ENCODE data around the gene TTC7B.

The TTC7B gene

GRCh38 chr14:90675399-90675798 lies 140.8 kb downstream of the TTC7B start:
- TF ChIP-seq POLR2AphosphoS5 (IDR thresholded peaks at IDR 0.05; ENCODE audit: low read depth, low read length) (no peak), POLR2A (IDR thresholded peaks at IDR 0.05; ENCODE audit: low read depth, low read length) (no peak), TAF1 (IDR thresholded peaks at IDR 0.05; ENCODE audit: borderline replicate concordance, low read depth, low read length) (no peak)
- no peak for FAIRE-seq
- no peak for DNase-seq (ENCODE audit: insufficient read length)

DNA sequence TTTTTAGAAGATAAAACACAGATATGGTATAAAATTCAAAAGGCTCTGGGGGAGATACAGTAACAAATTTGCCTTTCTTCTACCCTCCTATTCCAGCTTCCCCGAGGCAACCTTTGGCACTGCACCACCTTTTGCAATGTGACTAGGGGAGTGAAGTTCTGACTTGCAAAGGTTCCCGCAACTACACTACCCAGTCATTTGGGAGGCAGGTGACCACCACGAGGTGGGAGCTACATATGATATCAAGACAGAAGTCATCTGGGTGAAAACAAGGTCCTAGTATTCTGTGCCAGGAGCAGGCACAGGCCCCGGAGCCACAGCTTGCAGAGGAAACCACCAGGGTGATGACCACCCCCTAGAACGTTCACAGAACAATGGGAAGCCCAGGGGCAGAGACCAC lies 141.5 kb downstream of the TTC7B start:
- FAIRE-seq, result no peak
- DNase-seq (ENCODE audit: insufficient read length), result no peak
- TF ChIP-seq POLR2A (IDR thresholded peaks at IDR 0.05; ENCODE audit: low read depth, low read length) (no peak), TAF1 (IDR thresholded peaks at IDR 0.05; ENCODE audit: borderline replicate concordance, low read depth, low read length) (no peak), POLR2AphosphoS5 (IDR thresholded peaks at IDR 0.05; ENCODE audit: low read depth, low read length) (no peak)

DNA sequence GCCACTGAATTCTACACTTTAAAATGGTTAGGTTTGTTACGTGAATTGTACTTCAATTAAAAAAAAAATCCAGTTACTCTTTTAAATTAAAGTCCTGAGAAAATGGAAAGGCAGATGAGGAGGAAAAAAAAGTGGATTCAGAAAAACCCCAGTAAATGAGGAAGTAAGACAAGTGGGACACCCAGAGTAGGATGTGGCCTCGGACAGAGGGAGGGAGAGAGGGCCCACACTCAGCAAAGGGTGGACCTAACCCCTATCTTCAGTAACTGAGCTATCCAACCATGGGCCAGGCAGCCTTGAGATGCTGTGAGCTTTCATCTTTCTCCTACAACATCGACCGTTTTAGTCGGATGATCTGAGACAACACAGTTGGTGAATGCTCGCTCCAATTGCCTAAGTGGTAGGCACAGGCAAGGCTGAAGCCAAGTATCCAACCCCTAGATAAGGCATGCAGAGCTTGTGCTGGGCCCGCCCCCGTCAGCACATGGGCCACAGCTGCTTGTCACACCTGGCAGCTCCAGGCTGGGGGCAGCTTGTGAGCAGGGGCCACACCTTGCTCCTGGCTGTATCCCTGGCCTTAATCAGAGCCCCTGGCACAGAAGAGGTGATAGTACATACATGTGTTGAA lies 142.1 kb downstream of the TTC7B start:
- DNase-seq (ENCODE audit: insufficient read length) (no peak), FAIRE-seq (no peak)
- TF ChIP-seq TAF1 (IDR thresholded peaks at IDR 0.05; ENCODE audit: borderline replicate concordance, low read depth, low read length) (no peak), POLR2A (IDR thresholded peaks at IDR 0.05; ENCODE audit: low read depth, low read length) (no peak), POLR2AphosphoS5 (IDR thresholded peaks at IDR 0.05; ENCODE audit: low read depth, low read length) (no peak)

GRCh38 chr14:90671382-90672234 lies 144.6 kb downstream of the TTC7B start:
- DNase-seq (ENCODE audit: insufficient read length) (no peak), FAIRE-seq (no peak)
- TF ChIP-seq POLR2A (IDR thresholded peaks at IDR 0.05; ENCODE audit: low read depth, low read length), result no peak
- TF ChIP-seq TAF1 (IDR thresholded peaks at IDR 0.05; ENCODE audit: borderline replicate concordance, low read depth, low read length), result no peak
- TF ChIP-seq POLR2AphosphoS5 (IDR thresholded peaks at IDR 0.05; ENCODE audit: low read depth, low read length), result no peak

DNA sequence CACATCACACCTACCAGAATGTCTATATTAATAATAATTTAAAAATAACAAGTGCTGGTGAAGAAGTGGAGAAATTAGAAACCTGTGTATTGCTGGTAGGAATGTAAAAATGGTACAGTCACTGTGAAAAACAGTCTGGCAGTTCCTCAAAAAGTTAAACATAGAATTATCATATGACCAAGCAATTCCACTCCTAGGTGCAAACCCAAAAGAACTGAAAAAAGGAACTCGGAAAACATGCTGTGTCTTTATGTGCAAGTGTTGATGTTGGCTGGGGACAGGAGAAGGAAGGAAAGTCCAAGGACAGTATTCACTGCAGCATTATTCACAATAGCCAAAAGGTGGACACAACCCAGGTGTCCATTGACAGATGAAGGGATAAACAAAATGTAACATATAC lies 146.5 kb downstream of the TTC7B start:
- TF ChIP-seq POLR2AphosphoS5 (IDR thresholded peaks at IDR 0.05; ENCODE audit: low read depth, low read length) (no peak), POLR2A (IDR thresholded peaks at IDR 0.05; ENCODE audit: low read depth, low read length) (no peak), TAF1 (IDR thresholded peaks at IDR 0.05; ENCODE audit: borderline replicate concordance, low read depth, low read length) (no peak)
- no peak for DNase-seq (ENCODE audit: insufficient read length)
- no peak for FAIRE-seq

DNA sequence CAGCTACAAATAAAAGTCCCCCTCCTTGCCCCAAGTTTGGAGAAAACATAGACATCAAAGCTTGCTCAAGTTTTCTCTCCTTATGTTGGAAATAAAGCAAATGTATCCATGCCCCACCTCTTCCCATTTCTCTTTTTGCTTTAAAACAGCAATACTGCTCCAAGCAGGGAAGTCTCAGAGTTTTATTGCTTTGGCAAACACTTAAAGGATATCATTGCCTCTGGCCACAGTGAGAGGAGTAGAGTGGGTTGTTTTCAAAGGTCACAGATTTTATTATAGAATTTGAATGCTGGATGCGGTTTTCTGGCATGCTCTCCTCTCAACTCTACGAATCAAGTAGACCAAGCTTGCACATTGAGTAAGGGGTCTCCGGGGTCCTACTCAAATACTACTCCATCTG lies 149.7 kb downstream of the TTC7B start:
- TF ChIP-seq TAF1 (IDR thresholded peaks at IDR 0.05; ENCODE audit: borderline replicate concordance, low read depth, low read length) (no peak), POLR2AphosphoS5 (IDR thresholded peaks at IDR 0.05; ENCODE audit: low read depth, low read length) (no peak), POLR2A (IDR thresholded peaks at IDR 0.05; ENCODE audit: low read depth, low read length) (no peak)
- FAIRE-seq (no peak), DNase-seq (ENCODE audit: insufficient read length) (no peak)

GRCh38 chr14:90665321-90666000 lies 150.8 kb downstream of the TTC7B start:
- TF ChIP-seq TAF1 (IDR thresholded peaks at IDR 0.05; ENCODE audit: borderline replicate concordance, low read depth, low read length) (no peak), POLR2AphosphoS5 (IDR thresholded peaks at IDR 0.05; ENCODE audit: low read depth, low read length) (no peak), POLR2A (IDR thresholded peaks at IDR 0.05; ENCODE audit: low read depth, low read length) (no peak)
- FAIRE-seq (no peak), DNase-seq (ENCODE audit: insufficient read length) (no peak)

- TF ChIP-seq TAF1 (IDR thresholded peaks at IDR 0.05; ENCODE audit: borderline replicate concordance, low read depth, low read length), result no peak
- no peak for TF ChIP-seq POLR2AphosphoS5 (IDR thresholded peaks at IDR 0.05; ENCODE audit: low read depth, low read length)
- TF ChIP-seq POLR2A (IDR thresholded peaks at IDR 0.05; ENCODE audit: low read depth, low read length), result no peak
- FAIRE-seq (no peak), DNase-seq (ENCODE audit: insufficient read length) (no peak)
Observed at GRCh38 chr14:90664911-90665310, 151.3 kb downstream of the TTC7B start.

- DNase-seq (ENCODE audit: insufficient read length), result no peak
- FAIRE-seq, result no peak
- TF ChIP-seq TAF1 (IDR thresholded peaks at IDR 0.05; ENCODE audit: borderline replicate concordance, low read depth, low read length), result no peak
- no peak for TF ChIP-seq POLR2A (IDR thresholded peaks at IDR 0.05; ENCODE audit: low read depth, low read length)
- TF ChIP-seq POLR2AphosphoS5 (IDR thresholded peaks at IDR 0.05; ENCODE audit: low read depth, low read length), result no peak
Observed at GRCh38 chr14:90663680-90664079, 152.6 kb downstream of the TTC7B start.

- TF ChIP-seq POLR2AphosphoS5 (IDR thresholded peaks at IDR 0.05; ENCODE audit: low read depth, low read length) (no peak), POLR2A (IDR thresholded peaks at IDR 0.05; ENCODE audit: low read depth, low read length) (no peak), TAF1 (IDR thresholded peaks at IDR 0.05; ENCODE audit: borderline replicate concordance, low read depth, low read length) (no peak)
- DNase-seq (ENCODE audit: insufficient read length) (no peak), FAIRE-seq (no peak)
Observed at GRCh38 chr14:90663140-90663539, 153.1 kb downstream of the TTC7B start.

GRCh38 chr14:90661866-90662265 lies 154.4 kb downstream of the TTC7B start:
- DNase-seq (ENCODE audit: insufficient read length), result no peak
- TF ChIP-seq POLR2AphosphoS5 (IDR thresholded peaks at IDR 0.05; ENCODE audit: low read depth, low read length) (no peak), POLR2A (IDR thresholded peaks at IDR 0.05; ENCODE audit: low read depth, low read length) (no peak), TAF1 (IDR thresholded peaks at IDR 0.05; ENCODE audit: borderline replicate concordance, low read depth, low read length) (no peak)
- no peak for FAIRE-seq
